ENCODE results near the gene ARSG. TPM values are rescaled to one million over a fixed set of nuclear protein-coding genes. Genes with fewer than 3 reads are reported as not detected.
A peak's percentile ranks its signal among the peaks of the same experiment; 100 is the strongest.

ARSG gene
- total RNA-seq, 1 donor from 2014 or later, result 7.4 TPM

DNA sequence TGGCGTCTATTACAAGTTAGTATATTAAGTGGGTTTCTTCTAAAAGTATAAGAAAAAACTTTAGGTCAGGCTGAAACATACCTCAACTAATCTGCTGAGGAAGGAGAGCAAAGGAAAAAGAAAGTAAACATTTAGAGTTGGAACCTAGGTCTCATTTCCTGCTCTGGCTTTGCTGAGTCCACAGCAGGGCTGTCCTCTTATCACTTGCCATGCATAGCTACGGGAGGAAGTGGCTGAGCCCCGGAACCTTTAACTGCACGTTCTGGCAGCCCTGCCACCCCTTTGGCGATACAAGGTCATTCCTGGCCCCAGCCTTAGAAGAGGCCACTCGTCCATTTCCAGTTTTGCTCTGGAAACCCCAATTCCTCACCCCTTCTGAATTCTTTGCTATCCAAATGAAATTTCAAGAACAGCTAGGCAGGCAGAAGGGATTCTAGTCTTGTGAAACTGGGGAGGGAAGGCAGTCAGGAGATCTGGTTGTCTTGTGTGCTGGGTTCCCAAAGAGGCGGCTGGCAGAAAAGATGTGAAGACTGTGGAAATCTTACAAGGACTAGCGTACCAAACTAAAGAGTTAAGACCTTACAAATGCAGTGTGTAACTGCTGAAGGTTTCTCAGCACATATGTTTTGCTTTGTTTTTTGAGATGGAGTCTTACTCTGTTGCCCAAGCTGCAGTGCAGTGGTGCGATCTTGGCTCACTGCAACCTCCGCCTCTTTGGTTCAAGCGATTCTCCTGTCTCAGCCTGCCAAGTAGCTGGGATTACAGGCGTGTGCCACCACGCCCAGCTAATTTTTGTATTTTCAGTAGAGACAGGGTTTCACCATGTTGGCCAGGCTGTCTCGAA lies 146.9 kb downstream of the ARSG start:
- Mint-ChIP-seq H3K9me3 (ENCODE audit: low read depth) (no peaks in the 10 kb centered on the region), H3K36me3 (ENCODE audit: low read depth) (peaks cover 27% of the 10 kb centered on the region), H3K4me1 (ENCODE audit: low read depth) (peaks cover 31% of the 10 kb centered on the region), H3K27ac (ENCODE audit: unreplicated experiment) (no peak overlapping the region), H3K27me3 (ENCODE audit: low read depth) (no peaks in the 10 kb centered on the region), H3K4me3 (ENCODE audit: unreplicated experiment) (no peak overlapping the region)
- no peak for DNase-seq (ENCODE audit: low spot score)
- no peak for TF ChIP-seq CTCF (IDR thresholded peaks at IDR 0.05)

DNA sequence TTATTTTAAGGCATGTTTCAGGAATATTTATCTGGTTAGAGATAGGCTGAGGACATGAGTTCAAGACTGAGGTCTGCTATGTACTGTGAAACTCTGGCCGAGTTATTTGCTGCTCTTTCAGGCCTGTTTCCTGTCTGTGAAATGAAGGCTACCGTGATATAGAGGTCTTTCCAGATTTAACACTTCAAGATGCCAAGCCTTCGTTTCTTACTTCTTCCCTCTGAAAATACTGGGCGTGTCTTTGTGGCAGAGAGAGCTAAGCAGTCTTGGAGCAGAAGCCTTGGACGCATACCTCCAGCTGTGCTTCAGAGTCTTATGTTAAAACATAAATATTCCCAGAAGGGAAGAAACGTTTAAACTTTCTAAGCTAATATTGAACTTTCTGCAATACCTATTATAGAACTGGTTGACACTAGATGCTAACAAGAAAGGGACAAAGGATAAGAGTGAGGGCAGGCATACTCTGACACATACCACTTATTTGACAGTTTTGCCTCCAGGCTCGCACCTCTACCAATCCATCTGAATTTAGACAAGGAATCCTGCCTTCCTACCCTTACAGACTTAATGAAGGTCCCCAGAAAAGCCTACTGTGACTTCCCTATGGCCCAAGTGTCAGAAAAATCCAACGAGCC lies 148.5 kb downstream of the ARSG start:
- TF ChIP-seq CTCF (IDR thresholded peaks at IDR 0.05), result no peak
- no peak for DNase-seq (ENCODE audit: low spot score)
- no peaks in the 10 kb centered on the region for H3K9me3 Mint-ChIP-seq (ENCODE audit: low read depth)
- H3K27me3 Mint-ChIP-seq (ENCODE audit: low read depth), result no peaks in the 10 kb centered on the region
- peaks cover 36% of the 10 kb centered on the region for H3K4me1 Mint-ChIP-seq (ENCODE audit: low read depth)
- H3K4me3 Mint-ChIP-seq (ENCODE audit: unreplicated experiment), result no peak overlapping the region
- H3K27ac Mint-ChIP-seq (ENCODE audit: unreplicated experiment), result peak overlapping the region; percentile 17
- H3K36me3 Mint-ChIP-seq (ENCODE audit: low read depth), result peaks cover 21% of the 10 kb centered on the region

DNA sequence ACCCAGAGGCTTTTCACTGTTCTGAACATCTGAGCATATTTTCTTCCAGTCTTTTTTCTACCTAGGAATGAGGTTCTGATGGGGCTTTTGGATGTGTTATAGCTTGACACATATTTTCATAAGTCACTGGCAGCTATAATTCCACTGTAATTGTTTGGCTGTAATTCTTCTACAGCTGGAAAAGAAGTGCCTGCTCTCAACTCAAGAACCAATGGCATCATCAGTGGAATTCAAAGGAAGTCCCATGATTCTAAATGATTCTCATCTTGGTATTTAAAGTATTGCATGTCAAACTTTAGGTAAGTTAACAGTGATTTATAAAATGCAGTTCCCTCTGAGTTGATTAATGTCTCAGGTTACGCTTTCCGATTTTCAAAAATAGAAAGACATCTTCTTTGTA lies 149.2 kb downstream of the ARSG start:
- Mint-ChIP-seq H3K36me3 (ENCODE audit: low read depth) (peaks cover 22% of the 10 kb centered on the region), H3K9me3 (ENCODE audit: low read depth) (no peaks in the 10 kb centered on the region), H3K27ac (ENCODE audit: unreplicated experiment) (peak overlapping the region; percentile 66), H3K4me3 (ENCODE audit: unreplicated experiment) (no peak overlapping the region), H3K4me1 (ENCODE audit: low read depth) (peaks cover 36% of the 10 kb centered on the region), H3K27me3 (ENCODE audit: low read depth) (no peaks in the 10 kb centered on the region)
- TF ChIP-seq CTCF (IDR thresholded peaks at IDR 0.05), result no peak
- DNase-seq (ENCODE audit: low spot score), result no peak

DNA sequence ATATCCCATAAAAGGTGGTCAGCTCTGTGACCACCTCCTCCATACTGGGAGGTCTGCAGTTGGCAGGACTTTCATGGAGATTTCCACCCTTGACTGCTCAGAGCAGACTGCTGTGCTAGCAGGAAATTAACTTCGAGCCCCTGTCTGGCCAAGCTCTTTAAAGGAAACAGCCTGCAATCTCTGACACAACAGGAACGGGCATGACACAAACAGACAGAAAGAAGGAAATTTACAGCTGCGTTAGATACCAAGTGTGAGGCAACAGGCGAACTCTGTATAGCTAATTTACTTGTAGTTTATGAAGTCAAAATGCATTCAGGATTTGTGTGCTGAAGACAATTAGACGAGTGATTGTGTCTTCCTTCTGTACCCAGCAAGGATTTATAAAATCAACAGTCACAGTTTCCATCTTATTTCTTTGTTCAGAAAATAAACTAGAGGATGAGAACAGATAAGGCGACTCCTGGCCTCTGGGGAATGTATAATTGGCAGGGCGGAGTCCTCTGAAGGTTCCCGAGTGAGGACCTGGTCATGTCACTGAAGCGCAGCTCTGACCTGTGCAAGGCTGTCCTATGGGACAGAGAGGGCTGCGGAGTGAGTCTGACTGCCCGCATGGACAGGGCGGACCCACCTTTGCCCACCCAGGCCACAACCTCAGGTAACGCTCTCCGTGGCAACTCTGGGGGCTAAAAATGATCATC lies 149.9 kb downstream of the ARSG start:
- Mint-ChIP-seq H3K9me3 (ENCODE audit: low read depth) (no peaks in the 10 kb centered on the region), H3K4me3 (ENCODE audit: unreplicated experiment) (no peak overlapping the region), H3K4me1 (ENCODE audit: low read depth) (peaks cover 34% of the 10 kb centered on the region), H3K27ac (ENCODE audit: unreplicated experiment) (peak overlapping the region; percentile 66), H3K36me3 (ENCODE audit: low read depth) (peaks cover 21% of the 10 kb centered on the region), H3K27me3 (ENCODE audit: low read depth) (no peaks in the 10 kb centered on the region)
- TF ChIP-seq CTCF (IDR thresholded peaks at IDR 0.05), result no peak
- DNase-seq (ENCODE audit: low spot score), result no peak

DNA sequence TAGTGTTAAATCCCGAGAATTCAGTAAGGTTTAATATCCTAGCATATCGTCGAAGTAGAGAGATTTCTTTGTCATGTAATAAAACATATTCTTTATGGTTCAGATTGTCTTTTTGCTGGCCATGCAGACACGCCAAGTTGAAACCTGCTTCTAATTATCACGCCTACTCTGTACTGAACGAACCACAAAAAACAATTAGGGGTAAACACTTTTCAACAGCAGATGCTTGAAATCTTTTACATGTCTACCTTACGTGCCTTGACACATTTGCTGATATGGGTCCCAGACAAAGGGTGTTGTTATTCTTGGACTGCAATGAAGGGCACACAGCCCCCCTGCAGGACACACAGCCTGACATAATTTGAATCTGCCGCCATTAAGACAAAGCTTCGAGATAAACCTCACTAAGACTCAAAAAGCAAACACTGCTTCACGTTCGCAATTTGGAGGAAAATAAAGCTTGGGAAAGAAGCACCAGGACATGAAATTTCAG lies 152.7 kb downstream of the ARSG start:
- no peak for TF ChIP-seq CTCF (IDR thresholded peaks at IDR 0.05)
- no peak for DNase-seq (ENCODE audit: low spot score)
- Mint-ChIP-seq H3K9me3 (ENCODE audit: low read depth) (no peaks in the 10 kb centered on the region), H3K27ac (ENCODE audit: unreplicated experiment) (peak overlapping the region; percentile 29), H3K4me1 (ENCODE audit: low read depth) (peaks cover 25% of the 10 kb centered on the region), H3K36me3 (ENCODE audit: low read depth) (peaks cover 26% of the 10 kb centered on the region), H3K27me3 (ENCODE audit: low read depth) (no peaks in the 10 kb centered on the region), H3K4me3 (ENCODE audit: unreplicated experiment) (no peak overlapping the region)

Data from chondrocyte (in vitro differentiated cells).